NCI-H1417 treated with DMSO at 0.1 percent for 48 hours (cell line): Measurements from ENCODE around the gene STPG4.
"Not testable (repeated sequence)": the region's sequence is repeated elsewhere in the genome, so short reads cannot be mapped to it uniquely, and the experiment has no call there.

ENCODE experiments used
- DNase-seq: peaks from one replicate; lab custom pipeline; 2025; lab: John Stamatoyannopoulos, UW

Gene STPG4

GRCh38 chr2:47172922-47173695 is 18.0 kb upstream of the STPG4 start:
- DNase-seq: no peak

GRCh38 chr2:47172156-47172921 is 17.2 kb upstream of the STPG4 start:
- no peak for DNase-seq

- no peak for DNase-seq
These were observed 14.7 kb upstream of the STPG4 start for GRCh38 chr2:47169784-47170183.

DNA sequence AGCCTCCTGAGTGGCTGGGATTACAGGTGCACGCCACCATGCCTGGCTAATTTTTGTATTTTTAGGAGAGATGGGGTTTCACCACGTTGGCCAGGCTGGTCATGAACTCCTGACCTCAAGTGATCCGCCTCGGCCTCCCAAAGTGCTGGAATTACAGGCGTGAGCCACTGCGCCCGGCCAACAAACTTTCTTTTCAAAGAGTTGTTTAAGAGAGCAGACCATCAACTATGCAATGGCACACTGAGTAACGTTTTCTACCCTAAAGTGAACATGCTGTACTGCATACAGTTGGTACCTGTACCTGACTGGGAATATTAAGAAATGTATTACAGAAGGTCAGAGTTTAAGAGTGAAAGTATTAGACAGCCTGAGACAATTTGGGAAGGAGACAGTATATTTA is 13.8 kb upstream of the STPG4 start:
- DNase-seq: not testable (repeated sequence)

DNA sequence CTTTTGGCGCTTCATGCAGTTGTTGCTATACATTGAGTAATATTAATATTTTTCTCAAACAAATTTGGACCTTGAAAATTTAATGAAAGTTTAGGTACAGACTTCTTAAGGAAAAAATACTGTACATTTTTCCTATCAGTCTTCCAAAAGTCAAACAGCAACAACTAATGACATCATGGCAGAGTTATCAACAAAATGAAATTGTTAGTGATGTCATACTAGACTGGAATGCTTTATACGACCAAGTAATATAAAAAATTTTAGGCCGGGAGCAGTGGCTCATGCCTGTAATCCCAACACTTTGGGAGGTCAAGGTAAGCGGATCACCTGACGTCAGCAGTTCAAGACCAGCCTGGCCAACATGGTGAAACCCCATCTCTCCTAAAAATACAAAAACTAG is 12.0 kb upstream of the STPG4 start:
- no peak for DNase-seq

GRCh38 chr2:47165001-47165555 is 10.0 kb upstream of the STPG4 start:
- no peak for DNase-seq

- no peak for DNase-seq
These were observed 7.7 kb upstream of the STPG4 start for GRCh38 chr2:47162780-47163179.

DNA sequence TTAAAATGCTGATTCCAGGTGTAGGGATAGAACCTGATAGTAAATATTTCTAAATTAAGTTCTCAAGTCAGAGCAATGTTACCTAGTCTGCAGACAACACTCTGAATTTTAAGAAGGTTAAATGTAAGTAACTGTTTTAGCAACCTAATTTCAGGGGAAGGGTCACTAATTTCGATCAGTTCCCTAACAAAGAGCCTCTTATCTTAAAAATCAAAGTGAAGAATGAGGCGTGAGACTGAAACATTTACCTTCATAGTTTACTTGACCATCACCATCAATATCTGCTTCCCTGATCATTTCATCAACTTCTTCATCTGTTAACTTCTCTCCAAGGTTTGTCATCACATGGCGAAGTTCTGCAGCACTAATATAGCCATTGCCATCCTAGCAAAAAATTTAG is 6.4 kb upstream of the STPG4 start:
- no peak for DNase-seq

GRCh38 chr2:47160660-47161059 is 5.6 kb upstream of the STPG4 start:
- DNase-seq: no peak

DNA sequence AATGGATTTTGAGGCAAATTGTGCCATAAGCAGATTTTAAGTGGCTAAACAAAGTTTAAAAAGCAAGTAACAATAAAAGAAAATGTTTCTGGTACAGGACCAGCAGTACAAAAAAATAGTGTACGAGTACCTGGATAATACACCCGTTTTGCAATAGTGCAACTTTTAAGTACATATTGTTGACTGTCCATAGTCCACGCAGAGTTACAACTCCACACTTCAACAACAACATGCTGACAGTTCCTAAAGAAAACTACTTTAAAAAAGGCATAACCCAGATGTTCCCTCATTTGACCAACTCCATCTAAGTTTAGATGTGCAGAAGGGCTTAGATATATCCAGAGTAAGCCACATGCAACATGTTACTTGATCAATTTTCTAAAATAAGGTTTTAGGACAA is 5.1 kb upstream of the STPG4 start:
- no peak for DNase-seq

DNA sequence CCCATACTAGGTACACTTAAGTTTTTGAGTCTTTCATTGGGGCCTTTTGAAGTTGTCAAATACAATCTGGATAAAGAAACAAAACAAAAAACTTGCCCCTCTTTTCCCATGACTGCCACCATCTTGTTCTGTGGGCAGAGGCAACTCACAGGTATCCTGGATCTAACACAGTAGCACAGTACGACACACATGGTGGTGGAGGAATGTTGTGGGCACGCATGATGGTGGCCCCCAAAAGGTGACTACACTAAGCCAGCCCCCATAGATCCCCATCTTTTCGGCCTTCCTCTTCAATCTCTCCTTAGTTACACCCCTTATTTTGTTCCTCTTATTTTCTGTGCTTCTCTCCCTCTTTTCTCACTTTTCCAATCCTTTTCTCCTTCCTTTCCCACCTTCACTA is 4.5 kb upstream of the STPG4 start:
- no peak for DNase-seq

- no peak for DNase-seq
These were observed 3.5 kb upstream of the STPG4 start for GRCh38 chr2:47158576-47158975.

DNA sequence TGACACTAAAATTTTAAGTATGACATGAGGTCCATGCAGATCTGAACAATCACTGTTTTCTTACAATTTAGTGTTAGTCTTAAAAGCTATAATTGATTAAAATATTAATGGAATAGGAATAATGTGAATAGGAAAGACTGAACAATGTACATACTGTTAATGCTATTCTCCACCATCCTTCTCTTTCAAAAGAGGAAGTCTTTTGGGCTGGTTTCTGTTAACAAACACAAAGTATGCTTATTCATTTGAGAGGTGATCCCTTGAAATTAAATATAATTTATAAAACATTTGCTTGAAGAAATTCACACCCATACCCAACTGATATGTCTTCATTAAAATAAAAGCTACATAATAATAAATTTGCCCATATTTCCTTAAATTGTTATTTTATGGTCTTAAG is 2.3 kb downstream of the STPG4 start:
- no peak for DNase-seq

- DNase-seq: no peak
These were observed 4.9 kb downstream of the STPG4 start for GRCh38 chr2:47150175-47150574.

GRCh38 chr2:47147021-47147420 is 8.1 kb downstream of the STPG4 start:
- DNase-seq: no peak

GRCh38 chr2:47145466-47145865 is 9.6 kb downstream of the STPG4 start:
- no peak for DNase-seq

DNA sequence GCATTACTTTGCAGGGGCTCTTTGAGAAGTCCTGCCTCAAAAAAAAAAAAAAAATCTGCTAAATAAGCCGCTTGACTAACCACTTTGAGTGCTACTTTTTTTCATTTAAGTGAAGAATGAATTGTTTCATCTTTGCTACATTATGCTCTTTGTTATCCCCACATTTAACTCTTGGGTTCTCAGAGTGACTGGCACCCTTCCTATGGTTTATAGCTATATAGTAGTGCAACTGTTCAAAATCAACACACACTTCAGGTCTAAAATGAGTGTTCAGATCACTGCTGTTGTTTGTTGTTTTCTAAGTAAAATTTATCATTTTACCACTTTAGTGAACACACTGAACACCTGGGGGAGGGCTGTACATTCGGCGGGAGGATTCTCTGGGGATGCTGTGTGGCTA is 13.6 kb downstream of the STPG4 start:
- no peak for DNase-seq

- DNase-seq: no peak
These were observed 20.6 kb downstream of the STPG4 start for GRCh38 chr2:47134386-47135090.

DNA sequence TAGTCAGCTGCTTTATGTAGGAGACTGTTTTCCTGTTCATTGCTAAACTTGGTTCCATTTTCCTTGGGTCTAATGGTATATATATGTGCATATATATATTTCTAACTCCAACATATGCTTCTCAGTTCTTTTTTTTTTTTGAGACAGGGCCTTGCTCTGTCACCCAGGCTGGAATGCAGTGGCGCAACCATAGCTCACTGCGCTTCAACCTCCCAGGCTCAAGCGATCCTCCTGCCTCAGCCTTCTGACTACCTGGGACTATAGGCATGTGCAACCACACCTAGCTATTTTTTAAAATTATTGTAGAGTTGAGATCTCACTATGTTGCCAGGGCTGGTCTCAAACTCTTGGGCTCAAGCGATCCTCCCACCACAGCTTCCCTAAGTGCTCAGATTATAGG is 22.1 kb downstream of the STPG4 start:
- no peak for DNase-seq

- DNase-seq: no peak
These were observed 25.9 kb downstream of the STPG4 start for GRCh38 chr2:47129191-47129706.

GRCh38 chr2:47128705-47129104 is 26.4 kb downstream of the STPG4 start:
- no peak for DNase-seq

GRCh38 chr2:47127862-47128543 is 27.1 kb downstream of the STPG4 start:
- no peak for DNase-seq
